GM20431 (cell line): ENCODE data around the gene EPHA5.

Source experiments
- in situ Hi-C: fragments of 300-500 bp; cut with MseI, MboI; formaldehyde crosslinking; loops from one replicate; pipeline ENCODE4 v1.15.0; 2020; ENCODE audit warnings: low sequenced_read_pairs; ENCODE audit not compliant: unreplicated experiment

EPHA5 gene

GRCh38 chr4:65510976-65511375 is 159.3 kb downstream of the EPHA5 start:
- in situ Hi-C loops: no loop called here

- in situ Hi-C loops: no loop called here
These were observed 162.1 kb downstream of the EPHA5 start for GRCh38 chr4:65508168-65508567.

GRCh38 chr4:65502131-65502701 is 168.1 kb downstream of the EPHA5 start:
- in situ Hi-C loops: no loop called here

- in situ Hi-C loops: no loop called here
These were observed 171.7 kb downstream of the EPHA5 start for GRCh38 chr4:65498606-65499005.

GRCh38 chr4:65495439-65495838 is 174.8 kb downstream of the EPHA5 start:
- in situ Hi-C loops: no loop called here

GRCh38 chr4:65482410-65482809 is 187.9 kb downstream of the EPHA5 start:
- in situ Hi-C loops: no loop called here

GRCh38 chr4:65472531-65472930 is 197.8 kb downstream of the EPHA5 start:
- in situ Hi-C loops: no loop called here

GRCh38 chr4:65467068-65467680 is 203.1 kb downstream of the EPHA5 start:
- in situ Hi-C loops: no loop called here

GRCh38 chr4:65461781-65462180 is 208.5 kb downstream of the EPHA5 start:
- in situ Hi-C loops: no loop called here

- in situ Hi-C loops: no loop called here
These were observed 213.3 kb downstream of the EPHA5 start for GRCh38 chr4:65457011-65457410.

GRCh38 chr4:65456579-65456978 is 213.7 kb downstream of the EPHA5 start:
- in situ Hi-C loops: no loop called here

GRCh38 chr4:65453398-65453797 is 216.9 kb downstream of the EPHA5 start:
- in situ Hi-C loops: no loop called here

- in situ Hi-C loops: no loop called here
These were observed 219.4 kb downstream of the EPHA5 start for GRCh38 chr4:65450899-65451298.

- in situ Hi-C loops: no loop called here
These were observed 233.2 kb downstream of the EPHA5 start for GRCh38 chr4:65437102-65437501.

- in situ Hi-C loops: no loop called here
These were observed 248.2 kb downstream of the EPHA5 start for GRCh38 chr4:65422109-65422508.

- in situ Hi-C loops: no loop called here
These were observed 250.3 kb downstream of the EPHA5 start for GRCh38 chr4:65420036-65420435.

GRCh38 chr4:65416891-65417290 is 253.4 kb downstream of the EPHA5 start:
- in situ Hi-C loops: no loop called here

GRCh38 chr4:65407483-65407882 is 262.8 kb downstream of the EPHA5 start:
- in situ Hi-C loops: no loop called here

- in situ Hi-C loops: no loop called here
These were observed 269.2 kb downstream of the EPHA5 start for GRCh38 chr4:65401083-65401482.

GRCh38 chr4:65399084-65399483 is 271.2 kb downstream of the EPHA5 start:
- in situ Hi-C loops: no loop called here

- in situ Hi-C loops: no loop called here
These were observed 277.2 kb downstream of the EPHA5 start for GRCh38 chr4:65393078-65393477.

GRCh38 chr4:65392488-65392887 is 277.8 kb downstream of the EPHA5 start:
- in situ Hi-C loops: no loop called here
